A549 (cell line): Measurements from ENCODE around the gene CTAGE15. TPM values are rescaled to one million over a fixed set of nuclear protein-coding genes. Genes with fewer than 3 reads are reported as not detected.
A peak's percentile ranks its signal among the peaks of the same experiment; 100 is the strongest.
"Not testable (repeated sequence)": the region's sequence is repeated elsewhere in the genome, so short reads cannot be mapped to it uniquely, and the experiment has no call there.

Experiments used
- ATAC-seq, 2 experiments: fragments of 200-7000 bp in 1 of 2; fragments of >200 bp in 1 of 2; cut with Nextera tagmentation in 1 of 2; cut with Tn5 transposase in 1 of 2; 3 replicates each; pipeline versions ENCODE4 v1.8.0 to v1.9.1; 2018 to 2020; ENCODE audit warnings: mild to moderate bottlenecking in 1 of 2, moderate library complexity in 1 of 2
- CTCF ChIA-PET: fragments of 300-600 bp; sonication (Branson Sonifier 250); formaldehyde crosslinking; extraction: SDS; loops from one replicate; lab custom pipeline; 2021; ENCODE audit warnings: antibody characterized with exemption, inconsistent platforms; lab: Yijun Ruan, JAX
- POLR2A ChIA-PET: fragments of 350-600 bp; formaldehyde crosslinking; extraction: SDS; loops from one replicate; lab custom pipeline; 2021; ENCODE audit warnings: antibody characterized with exemption, inconsistent platforms; lab: Yijun Ruan, JAX
- DNase-seq, 2 experiments: peaks; one replicate each; pipeline versions ENCODE4 v3.0.0 to v3.0.0-alpha.2; 2011 to 2016; ENCODE audit warnings: low read depth in 1 of 2, low spot score in 1 of 2
- FAIRE-seq: peaks from 2 replicates; lab custom pipeline; 2011; peaks lifted over from hg19 to GRCh38; lab: Jason Lieb, UNC
- H3K27ac ChIP-seq, 2 experiments: fragments of >200 bp; sonication (Bioruptor Twin); formaldehyde crosslinking; 3 replicates each; pipeline ENCODE4 v1.5.1; 2016 to 2017
- H3K4me1 ChIP-seq: fragments of >200 bp; sonication (Bioruptor Twin); formaldehyde crosslinking; 3 replicates; pipeline ENCODE4 v1.6.1; 2016
- H3K4me2 ChIP-seq: fragments of >200 bp; sonication (Bioruptor Twin); formaldehyde crosslinking; 3 replicates; pipeline ENCODE4 v1.6.1; 2016
- H3K4me3 ChIP-seq: fragments of >200 bp; sonication (Bioruptor Twin); formaldehyde crosslinking; 3 replicates; pipeline ENCODE4 v1.5.1; 2016
- H3K9me3 ChIP-seq: fragments of >200 bp; sonication (Bioruptor Twin); formaldehyde crosslinking; 3 replicates; pipeline ENCODE4 v1.6.1; 2016
- CTCF ChIP-seq: fragments of >200 bp; sonication (Bioruptor Twin); formaldehyde crosslinking; IDR thresholded peaks from 3 replicates; pipeline ENCODE4 v1.5.1; 2016
- GATA3 ChIP-seq: IDR thresholded peaks from 2 replicates; pipeline ENCODE4 v1.6.1; 2012; ENCODE audit warnings: borderline replicate concordance
- RAD21 ChIP-seq, 2 experiments: fragments of >200 bp in 1 of 2; sonication (Bioruptor Twin) in 1 of 2; formaldehyde crosslinking in 1 of 2; IDR thresholded peaks in 1 of 2; conservative IDR thresholded peaks in 1 of 2; 2 replicates in 1 of 2; 3 replicates in 1 of 2; pipeline ENCODE4 v1.6.1; 2012 to 2018; ENCODE audit warnings: inconsistent platforms in 1 of 2
- WGBS: methylation state at CpG from one replicate; pipeline ENCODE4 v1.1.6; 2017; ENCODE audit errors: missing lambda C conversion rate; 5-methylcytosine and 5-hydroxymethylcytosine counted together
- polyA plus RNA-seq, 4 experiments: library from polyadenylated mRNA; depleted of rRNA in 3 of 4; stranded (reverse); fragments of >200 nt; fragmentation: RNase III in 1 of 4; extraction: RNeasy Plus Mini Kit Qiagen cat#74134 plus additional on column Dnase treatment in 1 of 4; gene quantifications; 2 replicates in 3 of 4; 3 replicates in 1 of 4; pipeline ENCODE4 v1.2.3, GENCODE V29; 2011 to 2017

CTAGE15 gene
- polyA plus RNA-seq, 2 of the 4 experiments (the other 2 are of a cell fraction) = not detected

DNA sequence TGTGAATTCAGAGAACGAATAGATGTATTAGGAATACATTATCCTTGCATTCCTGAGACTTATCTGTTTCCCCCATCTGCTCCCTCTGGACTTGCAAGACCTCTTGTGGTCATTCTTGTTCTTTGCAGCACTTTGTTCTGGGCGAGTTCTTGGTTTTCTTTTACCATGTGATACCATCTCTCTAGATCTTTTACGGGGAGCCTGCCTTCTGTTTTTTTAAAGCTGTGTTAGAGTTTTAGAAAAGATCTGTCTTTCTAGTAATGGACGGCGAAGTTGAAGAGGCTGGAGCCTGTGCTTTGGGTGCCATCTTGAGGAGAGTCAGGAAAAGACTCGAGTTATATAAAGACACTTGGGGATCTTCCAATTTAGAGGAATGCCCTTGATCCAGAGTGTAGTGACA lies 8.3 kb upstream of the CTAGE15 start:
- 7% methylated on average over 3 of the region's 6 CpGs for WGBS
- not testable (repeated sequence) for H3K4me3 ChIP-seq
- TF ChIP-seq RAD21 (conservative IDR thresholded peaks at IDR 0.05 in 1 of 2, IDR thresholded peaks at IDR 0.05 in 1 of 2) (peak; percentile 14 to 26; a peak in 1 of 5 replicates), CTCF (0 out of 3 replicates have a peak, but pooled peaks have one; percentile 16), GATA3 (peak; percentile 19; the same call in 1 of the 2 replicates)
- TF ChIP-seq, all 56 proteins: peak for 3; not testable (repeated sequence) for 53
- H3K9me3 ChIP-seq, H3K4me2 ChIP-seq, DNase-seq, POLR2A ChIA-PET, CTCF ChIA-PET, FAIRE-seq, H3K4me1 ChIP-seq, H3K27ac ChIP-seq: not testable (repeated sequence)
- peak; percentile 87 to 97 for ATAC-seq

- FAIRE-seq, POLR2A ChIA-PET, H3K9me3 ChIP-seq, DNase-seq, H3K4me2 ChIP-seq, H3K4me1 ChIP-seq, H3K4me3 ChIP-seq, CTCF ChIA-PET, H3K27ac ChIP-seq: not testable (repeated sequence)
- WGBS = no CpG with 5 or more reads among the region's 1 CpG
- ATAC-seq = peak; percentile 67 to 69; a peak in 4 of 6 replicates
These were observed 5.6 kb upstream of the CTAGE15 start for GRCh38 chr7:143566001-143566400.

DNA sequence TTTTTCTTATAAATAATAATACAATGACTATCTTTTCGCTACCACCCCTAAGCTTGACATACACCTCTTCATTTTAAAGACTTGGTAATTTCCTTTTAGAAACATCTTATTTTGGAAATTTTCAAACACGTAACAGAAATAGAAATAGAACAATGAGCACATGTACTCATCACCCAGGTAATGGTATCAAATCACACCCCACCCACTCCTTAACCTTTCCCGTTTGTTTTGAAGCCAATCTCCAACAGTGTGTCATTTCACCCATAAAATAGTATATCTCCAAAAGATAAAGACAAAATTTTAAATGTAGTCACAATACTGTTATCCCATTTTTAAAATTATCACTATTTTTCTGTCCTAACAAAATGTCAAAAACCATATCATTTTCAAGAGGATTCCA lies 16.6 kb downstream of the CTAGE15 start:
- DNase-seq, FAIRE-seq, POLR2A ChIA-PET, H3K4me3 ChIP-seq, ATAC-seq, H3K4me1 ChIP-seq, H3K27ac ChIP-seq, H3K4me2 ChIP-seq, CTCF ChIA-PET, H3K9me3 ChIP-seq: not testable (repeated sequence)
- no CpG with 5 or more reads among the region's 3 CpGs for WGBS

DNA sequence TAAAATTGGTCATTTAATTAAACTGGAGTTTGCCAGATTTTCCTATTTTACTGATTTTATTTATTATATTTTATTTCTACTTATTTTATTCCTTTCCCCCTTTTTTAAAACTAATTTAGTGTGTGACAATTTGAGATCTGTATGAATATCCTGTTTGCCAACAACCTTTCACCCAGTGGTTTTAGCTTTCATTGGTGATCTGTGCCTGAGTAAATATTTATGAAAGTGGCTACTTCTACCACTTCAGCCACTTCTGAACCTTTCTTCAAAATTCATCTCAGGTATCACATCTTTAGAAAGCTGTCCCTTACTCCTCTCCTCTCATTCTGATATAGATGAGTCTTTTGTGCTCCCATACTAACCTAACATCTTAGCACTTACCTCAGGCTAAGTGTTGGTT lies 18.3 kb downstream of the CTAGE15 start:
- H3K4me1 ChIP-seq, H3K27ac ChIP-seq, H3K9me3 ChIP-seq, ATAC-seq, CTCF ChIA-PET, POLR2A ChIA-PET, DNase-seq, H3K4me3 ChIP-seq, FAIRE-seq, H3K4me2 ChIP-seq: not testable (repeated sequence)

DNA sequence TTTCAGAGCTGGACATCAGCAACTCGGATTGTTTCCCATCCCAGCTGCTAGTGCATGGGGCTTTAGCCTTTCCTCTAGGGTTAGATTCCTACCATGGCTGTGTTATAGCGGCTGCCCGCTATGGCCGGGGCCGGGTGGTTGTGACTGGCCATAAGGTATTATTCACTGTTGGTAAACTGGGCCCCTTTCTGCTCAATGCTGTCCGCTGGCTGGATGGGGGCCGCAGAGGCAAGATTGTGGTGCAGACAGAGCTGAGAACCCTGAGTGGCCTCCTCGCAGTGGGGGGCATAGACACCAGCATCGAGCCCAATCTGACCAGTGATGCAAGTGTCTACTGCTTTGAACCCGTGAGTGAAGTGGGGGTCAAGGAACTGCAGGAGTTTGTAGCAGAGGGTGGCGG lies 26.5 kb downstream of the CTAGE15 start:
- FAIRE-seq, H3K4me3 ChIP-seq, CTCF ChIA-PET, POLR2A ChIA-PET, ATAC-seq, H3K27ac ChIP-seq, DNase-seq, H3K4me1 ChIP-seq, H3K4me2 ChIP-seq, H3K9me3 ChIP-seq: not testable (repeated sequence)
- no CpG with 5 or more reads among the region's 11 CpGs for WGBS

- H3K4me3 ChIP-seq, POLR2A ChIA-PET, ATAC-seq, FAIRE-seq, CTCF ChIA-PET, DNase-seq, H3K9me3 ChIP-seq, H3K4me2 ChIP-seq, H3K27ac ChIP-seq, H3K4me1 ChIP-seq: not testable (repeated sequence)
- WGBS = no CpG with 5 or more reads among the region's 2 CpGs
These were observed 31.9 kb downstream of the CTAGE15 start for GRCh38 chr7:143603549-143603948.

- FAIRE-seq, H3K4me2 ChIP-seq, CTCF ChIA-PET, H3K4me3 ChIP-seq, H3K27ac ChIP-seq, H3K9me3 ChIP-seq, POLR2A ChIA-PET, DNase-seq, H3K4me1 ChIP-seq, ATAC-seq: not testable (repeated sequence)
- WGBS = no CpG with 5 or more reads among the region's 1 CpG
These were observed 34.5 kb downstream of the CTAGE15 start for GRCh38 chr7:143606088-143606487.

DNA sequence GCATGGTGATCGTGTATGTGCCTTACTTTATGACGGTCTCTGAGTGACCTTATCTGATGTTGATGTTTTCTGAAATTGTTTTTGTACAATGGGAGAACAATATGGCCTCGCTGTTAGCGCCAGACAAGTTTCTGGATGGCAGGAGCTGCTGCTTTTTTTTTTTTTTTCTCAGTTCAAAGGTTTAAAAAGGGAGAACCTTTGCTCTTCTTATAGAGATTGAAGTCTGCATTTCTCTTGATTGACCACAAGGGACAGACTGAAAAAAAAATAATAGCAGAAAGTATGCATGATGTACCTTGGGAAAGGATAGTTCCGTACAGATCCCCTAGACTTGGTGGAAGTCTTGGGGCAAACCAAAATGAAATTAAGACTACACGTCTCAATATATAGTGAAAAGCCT lies 43.9 kb downstream of the CTAGE15 start:
- H3K9me3 ChIP-seq, H3K4me2 ChIP-seq, FAIRE-seq, CTCF ChIA-PET, DNase-seq, H3K4me3 ChIP-seq, H3K4me1 ChIP-seq, POLR2A ChIA-PET, H3K27ac ChIP-seq: not testable (repeated sequence)
- peak; percentile 41 to 51; a peak in 4 of 6 replicates for ATAC-seq
- WGBS = 58% methylated on average over 4 of the region's 6 CpGs

DNA sequence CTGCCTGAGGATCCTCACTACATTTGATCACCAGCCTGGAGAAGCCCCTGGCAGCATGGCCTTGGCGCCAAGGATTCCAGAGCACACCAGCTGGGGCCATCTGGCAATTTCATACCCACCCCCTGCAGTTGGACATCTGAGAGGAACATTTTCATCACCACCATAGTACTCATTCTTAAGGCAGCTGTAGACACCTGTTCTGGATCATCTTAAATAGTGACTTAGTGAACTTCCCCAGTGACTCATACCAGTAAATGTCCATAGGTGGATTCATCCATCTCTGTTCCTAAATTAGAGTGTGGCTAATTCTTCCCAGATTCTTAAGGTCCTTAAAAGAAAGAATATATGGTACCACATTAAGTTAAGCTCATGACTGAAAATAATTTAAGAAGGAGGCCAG lies 45.6 kb downstream of the CTAGE15 start:
- H3K27ac ChIP-seq, FAIRE-seq, ATAC-seq, H3K4me2 ChIP-seq, CTCF ChIA-PET, H3K4me3 ChIP-seq, H3K9me3 ChIP-seq, H3K4me1 ChIP-seq, DNase-seq, POLR2A ChIA-PET: not testable (repeated sequence)
- no CpG with 5 or more reads among the region's 1 CpG for WGBS

GRCh38 chr7:143620058-143620457 lies 48.5 kb downstream of the CTAGE15 start:
- H3K4me3 ChIP-seq, POLR2A ChIA-PET, H3K4me1 ChIP-seq, FAIRE-seq, CTCF ChIA-PET, DNase-seq, H3K27ac ChIP-seq, H3K4me2 ChIP-seq, H3K9me3 ChIP-seq: not testable (repeated sequence)
- ATAC-seq = peak; percentile 62 to 68
- WGBS = no CpG with 5 or more reads among the region's 23 CpGs
